BLaER1 (cell line): ENCODE measurements around the gene YIPF6.
"Not testable (repeated sequence)": the region's sequence is repeated elsewhere in the genome, so short reads cannot be mapped to it uniquely, and the experiment has no call there.

Experiments
- H3K27ac ChIP-seq: shearing (Covaris generic); formaldehyde crosslinking; 2 replicates; pipeline ENCODE4 v1.8.1; 2022
- H3K27me3 ChIP-seq: shearing (Covaris generic); formaldehyde crosslinking; 2 replicates; pipeline ENCODE4 v1.8.1; 2022
- H3K36me3 ChIP-seq: shearing (Covaris generic); formaldehyde crosslinking; 2 replicates; pipeline ENCODE4 v1.8.1; 2022
- H3K4me1 ChIP-seq: shearing (Covaris generic); formaldehyde crosslinking; 2 replicates; pipeline ENCODE4 v1.8.1; 2022
- H3K4me2 ChIP-seq: shearing (Covaris generic); formaldehyde crosslinking; 2 replicates; pipeline ENCODE4 v1.8.1; 2022
- H3K4me3 ChIP-seq: shearing (Covaris generic); formaldehyde crosslinking; 2 replicates; pipeline ENCODE4 v1.8.1; 2022
- H3K9ac ChIP-seq: shearing (Covaris generic); formaldehyde crosslinking; 2 replicates; pipeline ENCODE4 v1.8.1; 2022
- H3K9me3 ChIP-seq: shearing (Covaris generic); formaldehyde crosslinking; 2 replicates; pipeline ENCODE4 v1.8.1; 2022
- H4K20me1 ChIP-seq: shearing (Covaris generic); formaldehyde crosslinking; 2 replicates; pipeline ENCODE4 v1.8.1; 2022
- Cebpa-rat ChIP-seq: shearing (Covaris generic); IDR thresholded peaks from 2 replicates; pipeline ENCODE4 v1.8.1; 2022

YIPF6 gene

DNA sequence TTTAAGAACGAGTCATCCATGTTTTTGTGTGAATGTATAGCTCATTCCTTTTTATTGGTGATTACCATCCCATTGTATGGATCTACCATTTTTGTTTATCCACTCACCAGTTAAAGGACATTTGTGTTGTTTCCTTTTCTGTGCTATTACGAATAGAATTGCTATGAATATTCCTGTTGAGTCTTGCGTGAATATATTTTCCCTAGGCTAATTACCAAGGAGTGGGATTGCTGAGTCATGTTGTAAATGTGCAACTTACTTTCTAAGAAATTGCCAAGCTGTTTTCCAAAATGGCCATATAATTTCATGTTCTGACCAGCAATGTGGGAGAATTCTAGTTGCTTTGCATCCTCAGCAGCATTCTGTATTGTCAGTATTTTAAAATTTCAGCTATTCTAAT is 51.3 kb downstream of the YIPF6 start:
- Histone ChIP-seq H4K20me1 (no peaks in the 10 kb centered on the region), H3K4me1 (no peaks in the 10 kb centered on the region), H3K4me3 (no peak overlapping the region), H3K4me2 (no peak overlapping the region), H3K27me3 (peaks cover 10% of the 10 kb centered on the region; the same call in 1 of the 2 replicates), H3K27ac (no peak overlapping the region), H3K9me3 (no peaks in the 10 kb centered on the region), H3K9ac (no peak overlapping the region), H3K36me3 (no peaks in the 10 kb centered on the region)
- TF ChIP-seq Cebpa-rat, result no peak

DNA sequence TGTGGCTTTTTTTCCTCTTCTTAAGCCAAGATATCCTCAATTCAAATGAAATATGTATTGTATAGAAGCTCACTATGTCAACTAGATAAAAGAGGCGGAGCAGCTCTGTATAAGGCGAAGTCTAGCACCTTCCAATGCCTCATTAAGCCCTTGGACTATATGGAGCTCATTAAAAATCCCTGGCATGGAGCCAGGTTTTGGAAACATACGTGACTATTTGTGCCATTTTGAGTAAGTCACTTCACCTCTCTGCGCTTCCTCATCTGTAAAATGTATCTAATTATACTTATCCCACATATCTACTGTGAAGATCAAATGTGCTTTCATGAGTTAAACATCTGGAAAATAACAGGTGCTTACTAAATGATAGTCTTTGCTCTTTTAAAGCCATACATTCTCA is 57.2 kb downstream of the YIPF6 start:
- H3K27ac ChIP-seq, result no peak overlapping the region

DNA sequence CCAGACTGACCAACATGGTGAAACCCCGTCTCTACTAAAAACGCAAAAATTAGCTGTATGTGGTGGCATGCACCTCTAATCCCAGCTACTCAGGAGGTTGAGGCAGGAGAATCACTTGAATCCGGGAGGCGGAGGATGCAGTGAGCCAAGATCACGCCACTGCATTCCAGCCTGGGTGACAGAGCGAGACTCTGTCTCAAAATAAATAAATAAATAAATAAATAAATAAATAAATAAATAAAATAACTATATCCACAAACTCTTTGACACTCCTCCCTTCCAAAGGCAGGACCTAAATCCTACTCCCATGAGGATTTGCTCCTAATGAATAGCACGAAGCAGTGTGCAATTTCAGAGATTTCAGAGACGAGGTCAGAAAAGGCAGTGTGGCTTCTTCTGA is 58.3 kb downstream of the YIPF6 start:
- Histone ChIP-seq H3K27me3 (peaks cover 15% of the 10 kb centered on the region; the same call in 1 of the 2 replicates), H3K9me3 (peaks cover 23% of the 10 kb centered on the region)
- H3K4me1 ChIP-seq, H3K4me3 ChIP-seq, H3K36me3 ChIP-seq, H4K20me1 ChIP-seq, H3K9ac ChIP-seq, H3K27ac ChIP-seq, H3K4me2 ChIP-seq: not testable (repeated sequence)

More for the DNA sequence above, 57.2 kb downstream of the YIPF6 start:
- Histone ChIP-seq H3K4me2 (no peak overlapping the region), H3K4me1 (no peaks in the 10 kb centered on the region), H3K9ac (no peak overlapping the region), H3K9me3 (peaks cover 22% of the 10 kb centered on the region), H3K4me3 (no peak overlapping the region), H3K27me3 (peaks cover 15% of the 10 kb centered on the region; the same call in 1 of the 2 replicates), H3K36me3 (no peaks in the 10 kb centered on the region), H4K20me1 (no peaks in the 10 kb centered on the region)
- TF ChIP-seq Cebpa-rat, result no peak

DNA sequence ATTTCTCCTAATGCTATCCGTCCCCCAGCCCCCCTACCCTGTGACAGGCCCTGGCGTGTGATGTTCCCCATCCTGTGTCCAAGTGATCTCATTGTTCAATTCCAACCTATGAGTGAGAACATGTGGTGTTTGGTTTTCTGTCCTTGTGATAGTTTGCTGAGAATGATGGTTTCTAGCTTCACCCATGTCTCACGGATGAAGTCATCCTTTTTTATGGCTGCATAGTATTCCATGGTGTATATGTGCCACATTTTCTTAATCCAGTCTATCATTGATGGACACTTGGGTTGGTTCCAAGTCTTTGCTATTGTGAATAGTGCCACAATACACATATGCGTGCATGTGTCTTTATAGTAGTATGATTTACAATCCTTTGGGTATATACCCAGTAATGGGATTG is 61.1 kb downstream of the YIPF6 start:
- peaks cover 31% of the 10 kb centered on the region for H3K27me3 ChIP-seq
- not testable (repeated sequence) for H3K4me2 ChIP-seq, H3K36me3 ChIP-seq, H3K4me3 ChIP-seq, H3K4me1 ChIP-seq, H4K20me1 ChIP-seq, H3K9ac ChIP-seq, H3K27ac ChIP-seq
- peaks cover 23% of the 10 kb centered on the region for H3K9me3 ChIP-seq

DNA sequence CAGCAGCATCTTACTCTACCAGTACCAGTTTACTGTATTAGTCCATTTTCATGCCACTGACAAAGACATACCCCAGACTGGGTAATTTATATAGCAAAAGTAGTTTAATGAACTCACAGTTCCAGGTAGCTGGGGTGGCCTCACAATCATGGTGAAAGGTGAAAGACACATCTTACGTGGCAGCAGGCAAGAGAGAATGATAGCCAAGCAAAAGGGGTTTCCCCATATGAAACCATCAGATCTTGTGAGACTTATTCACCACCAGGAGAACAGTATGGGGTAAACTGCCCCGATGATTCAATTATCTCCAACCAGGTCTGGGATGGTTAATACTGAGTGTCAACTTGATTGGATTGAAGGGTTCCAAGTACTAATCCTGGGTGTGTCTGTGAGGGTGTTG is 69.3 kb downstream of the YIPF6 start:
- no peak for TF ChIP-seq Cebpa-rat
- Histone ChIP-seq H3K9me3 (peaks cover 11% of the 10 kb centered on the region), H3K27me3 (peaks cover 51% of the 10 kb centered on the region), H4K20me1 (no peaks in the 10 kb centered on the region), H3K9ac (no peak overlapping the region), H3K4me1 (peaks cover 12% of the 10 kb centered on the region), H3K36me3 (no peaks in the 10 kb centered on the region), H3K4me3 (no peak overlapping the region), H3K27ac (no peak overlapping the region), H3K4me2 (no peak overlapping the region)

DNA sequence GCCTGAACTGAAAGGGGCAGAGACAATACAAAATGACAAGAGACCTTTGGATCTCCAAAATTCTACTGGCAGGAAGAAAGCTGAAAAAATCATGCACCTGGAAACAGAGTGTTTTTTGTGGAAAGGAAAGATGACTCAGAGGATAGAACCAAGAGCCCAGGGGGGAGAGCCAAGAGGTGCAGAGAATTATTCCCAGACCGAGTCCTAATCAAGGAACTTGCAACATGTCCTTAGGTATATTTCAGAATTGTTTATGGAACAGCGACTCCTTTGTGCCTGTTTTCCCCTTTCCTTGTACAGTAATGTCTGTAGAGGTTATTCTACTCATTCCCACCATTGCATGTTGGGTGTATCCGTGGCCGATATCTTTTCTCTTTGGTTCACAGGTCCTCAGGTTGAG is 71.7 kb downstream of the YIPF6 start:
- Histone ChIP-seq H3K9me3 (peaks cover 11% of the 10 kb centered on the region), H3K27ac (no peak overlapping the region), H3K4me2 (peak overlapping the region; percentile 35), H3K4me1 (peaks cover 12% of the 10 kb centered on the region), H4K20me1 (no peaks in the 10 kb centered on the region), H3K9ac (no peak overlapping the region), H3K27me3 (peaks cover 36% of the 10 kb centered on the region), H3K36me3 (no peaks in the 10 kb centered on the region), H3K4me3 (no peak overlapping the region)
- no peak for TF ChIP-seq Cebpa-rat

DNA sequence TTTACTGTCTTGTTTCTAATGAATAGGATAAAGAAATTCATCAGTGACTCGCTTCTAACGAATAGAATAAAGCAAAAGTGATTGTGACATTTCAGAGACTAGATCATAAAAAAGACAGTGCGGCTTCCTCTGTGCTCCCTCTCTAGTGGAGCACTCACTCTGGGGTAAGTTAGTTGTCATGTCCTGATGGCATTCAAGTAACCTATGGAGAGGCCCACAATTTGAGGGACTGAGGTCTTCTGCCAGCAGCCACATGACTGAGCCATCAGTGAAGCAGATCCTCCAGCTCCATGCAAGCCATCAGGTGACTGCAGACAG is 72.4 kb downstream of the YIPF6 start:
- H3K4me3 ChIP-seq, result no peak overlapping the region
- peaks cover 36% of the 10 kb centered on the region for H3K27me3 ChIP-seq
- no peak for TF ChIP-seq Cebpa-rat
- H3K27ac ChIP-seq, result no peak overlapping the region
- H3K9ac ChIP-seq, result no peak overlapping the region
- peaks cover 11% of the 10 kb centered on the region for H3K9me3 ChIP-seq
- H4K20me1 ChIP-seq, result no peaks in the 10 kb centered on the region
- peaks cover 12% of the 10 kb centered on the region for H3K4me1 ChIP-seq
- H3K4me2 ChIP-seq, result no peak overlapping the region
- H3K36me3 ChIP-seq, result no peaks in the 10 kb centered on the region

DNA sequence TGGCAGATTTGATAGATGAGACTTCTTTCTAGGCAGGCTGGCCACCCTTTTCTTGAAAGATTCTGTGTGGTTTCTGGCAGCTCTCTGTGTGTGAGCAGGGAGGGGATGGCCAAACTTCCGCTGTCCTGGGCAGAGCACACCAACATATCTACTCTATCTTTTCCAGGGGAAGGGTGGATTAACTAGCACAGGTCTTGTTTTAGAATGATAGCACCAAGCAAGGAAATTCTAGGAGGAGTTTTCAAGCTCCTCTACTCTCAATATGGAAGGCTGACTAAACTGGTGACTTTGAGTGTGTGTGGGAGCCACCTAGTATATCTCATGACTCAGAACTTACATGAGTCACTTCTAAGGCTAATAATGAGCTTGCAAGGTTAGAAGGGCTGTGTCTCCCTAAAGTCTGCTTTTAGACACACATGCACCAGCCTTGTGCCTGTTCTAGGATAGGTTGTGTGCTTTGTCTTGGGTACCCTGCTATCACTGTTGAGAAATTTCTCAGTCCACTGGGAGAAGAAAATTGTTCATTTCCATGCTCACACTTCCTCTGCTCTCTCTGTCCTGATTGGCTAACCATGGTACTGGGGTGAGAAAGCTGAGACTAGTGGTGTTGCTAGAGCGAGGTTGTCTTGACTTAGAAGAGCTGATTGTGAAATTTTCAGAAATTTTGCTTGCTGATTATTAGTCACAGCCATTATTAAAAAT is 72.9 kb downstream of the YIPF6 start:
- no peak overlapping the region for H3K4me2 ChIP-seq
- H3K9me3 ChIP-seq, result peaks cover 11% of the 10 kb centered on the region
- no peaks in the 10 kb centered on the region for H4K20me1 ChIP-seq
- H3K27me3 ChIP-seq, result peaks cover 36% of the 10 kb centered on the region
- no peaks in the 10 kb centered on the region for H3K36me3 ChIP-seq
- H3K27ac ChIP-seq, result no peak overlapping the region
- peaks cover 12% of the 10 kb centered on the region for H3K4me1 ChIP-seq
- H3K9ac ChIP-seq, result no peak overlapping the region
- no peak for TF ChIP-seq Cebpa-rat
- H3K4me3 ChIP-seq, result no peak overlapping the region

DNA sequence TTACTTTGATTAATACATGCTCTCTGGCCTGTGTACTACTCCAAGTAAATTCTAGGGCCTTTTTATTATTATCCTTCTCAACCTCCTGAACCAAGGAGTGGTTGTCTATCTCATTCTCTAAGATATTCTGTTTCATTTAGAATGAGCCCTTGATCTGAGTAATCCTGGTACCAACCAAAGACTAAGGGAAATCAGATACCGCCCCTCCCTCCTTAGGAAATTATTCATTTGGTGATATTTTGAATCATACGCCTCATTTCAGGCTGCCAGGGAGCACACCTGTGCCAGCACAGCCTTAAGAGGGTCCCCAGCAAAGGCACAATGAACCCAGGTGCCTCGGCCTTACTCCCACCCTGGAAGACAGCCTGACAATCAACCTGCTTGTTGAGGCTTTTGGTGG is 75.4 kb downstream of the YIPF6 start:
- H3K4me2 ChIP-seq, result no peak overlapping the region
- no peaks in the 10 kb centered on the region for H3K9me3 ChIP-seq
- no peak overlapping the region for H3K27ac ChIP-seq
- H3K27me3 ChIP-seq, result peaks cover 23% of the 10 kb centered on the region
- peaks cover 12% of the 10 kb centered on the region for H3K4me1 ChIP-seq
- TF ChIP-seq Cebpa-rat, result no peak
- H4K20me1 ChIP-seq, result no peaks in the 10 kb centered on the region
- no peak overlapping the region for H3K4me3 ChIP-seq
- H3K36me3 ChIP-seq, result no peaks in the 10 kb centered on the region
- no peak overlapping the region for H3K9ac ChIP-seq

DNA sequence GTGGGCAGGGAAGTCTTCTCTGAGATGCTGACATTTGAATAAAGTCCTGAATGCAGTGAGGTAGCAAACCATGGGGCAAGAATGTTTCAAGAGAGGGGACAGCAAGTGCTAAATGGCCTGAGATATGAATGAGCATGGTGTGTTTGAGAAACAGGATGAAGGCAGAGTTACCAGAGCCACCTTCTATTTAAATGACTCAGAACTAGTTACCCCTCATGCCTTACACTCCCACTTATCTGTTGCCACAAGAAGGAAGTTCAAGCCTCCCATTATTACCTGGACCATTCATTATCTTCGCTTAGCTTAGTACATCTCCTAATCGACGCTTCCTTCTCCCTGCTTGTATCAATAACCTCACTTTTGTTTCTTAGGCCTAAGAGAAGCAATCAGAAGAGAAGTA is 81.0 kb downstream of the YIPF6 start:
- no peak for TF ChIP-seq Cebpa-rat
- Histone ChIP-seq H3K4me3 (no peak overlapping the region), H3K4me1 (no peaks in the 10 kb centered on the region), H3K4me2 (no peak overlapping the region), H3K27me3 (peaks cover 37% of the 10 kb centered on the region), H4K20me1 (no peaks in the 10 kb centered on the region), H3K36me3 (no peaks in the 10 kb centered on the region), H3K9ac (no peak overlapping the region), H3K9me3 (no peaks in the 10 kb centered on the region), H3K27ac (no peak overlapping the region)

DNA sequence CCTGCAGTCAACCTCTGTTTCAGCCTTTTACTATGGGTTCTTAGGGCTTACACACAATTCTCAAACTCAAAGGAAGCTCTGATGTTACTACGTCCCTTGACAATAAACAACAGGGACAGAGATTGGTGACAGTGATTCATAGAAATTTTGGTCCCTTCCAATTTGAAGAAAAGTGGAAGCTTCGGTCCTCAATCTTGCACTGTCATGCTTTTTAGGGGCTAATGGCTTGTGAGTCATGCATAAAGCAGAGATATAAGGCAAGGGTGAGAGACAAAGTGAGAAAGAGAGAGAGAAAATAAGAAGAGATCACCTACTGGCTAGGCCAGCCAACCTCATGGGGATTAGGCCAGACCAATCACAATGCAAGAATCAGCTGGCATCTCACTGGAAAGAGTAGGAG is 85.4 kb downstream of the YIPF6 start:
- TF ChIP-seq Cebpa-rat, result no peak
- Histone ChIP-seq H3K4me1 (no peaks in the 10 kb centered on the region), H3K27me3 (peaks cover 56% of the 10 kb centered on the region), H3K9ac (no peak overlapping the region), H3K9me3 (peaks cover 9% of the 10 kb centered on the region; the same call in 1 of the 2 replicates), H3K27ac (no peak overlapping the region), H3K36me3 (no peaks in the 10 kb centered on the region), H3K4me2 (no peak overlapping the region), H3K4me3 (no peak overlapping the region), H4K20me1 (no peaks in the 10 kb centered on the region)
